HCT116 (cell line): Measurements from ENCODE around the gene S1PR1. TPM values are rescaled to one million over a fixed set of nuclear protein-coding genes. Genes with fewer than 3 reads are reported as not detected.

Source experiments
- ATAC-seq: fragments of 200-7000 bp; cut with Tn5 transposase; 2 replicates; pipeline ENCODE4 v1.9.1; 2020; ENCODE audit warnings: mild to moderate bottlenecking, moderate library complexity
- BruUV-seq: library from RNA; stranded (reverse); fragments of 400-500 nt; replicated peaks from 2 replicates; lab custom pipeline; 2021; lab: Mats Ljungman, UMichigan
- CTCF ChIA-PET: fragments of 300-600 bp; sonication (Branson Sonifier 250); formaldehyde crosslinking; loops from one replicate; lab custom pipeline; 2021; ENCODE audit warnings: antibody characterized with exemption; lab: Charles Lee
- POLR2A ChIA-PET: fragments of 300-600, 350-600 bp; sonication (Branson Sonifier 250); formaldehyde crosslinking; loops from one replicate; lab custom pipeline; 2021; ENCODE audit warnings: antibody characterized with exemption; lab: Charles Lee
- RAD21 ChIA-PET, 2 experiments: fragments of 300-600 bp; sonication (Branson Sonifier 250); formaldehyde crosslinking; loops; one replicate each; lab custom pipeline; 2023; ENCODE audit warnings: low total read pairs in 2 of 2; ENCODE audit not compliant: uncharacterized antibody in 2 of 2, unreplicated experiment in 2 of 2, low non-redundant PET in 1 of 2; lab: Charles Lee
- DNase-seq: peaks from one replicate; pipeline ENCODE4 v3.0.0-alpha.2; 2010; ENCODE audit warnings: low read depth, low spot score
- H2AFZ ChIP-seq: fragments of 200-600 bp; shearing (Covaris generic), sonication (generic); 2 replicates; pipeline ENCODE4 v1.6.1; 2017; ENCODE audit warnings: low read depth, mixed run types, mixed read lengths, antibody characterized with exemption, low read length; ENCODE audit not compliant: poor library complexity, severe bottlenecking
- H3K27ac ChIP-seq: 2 replicates; pipeline ENCODE4 v1.5.1; 2012; ENCODE audit warnings: low read depth, low read length
- H3K27me3 ChIP-seq: fragments of 200-600 bp; sonication (generic); 2 replicates; pipeline ENCODE4 v1.6.1; 2016; ENCODE audit warnings: mixed run types, low read length, mixed read lengths; ENCODE audit not compliant: insufficient read depth
- H3K36me3 ChIP-seq, 2 experiments: fragments of 200-500 bp in 1 of 2; fragments of 200-600 bp in 1 of 2; sonication (Bioruptor generic) in 1 of 2; sonication (generic) in 1 of 2; 2 replicates each; pipeline versions ENCODE4 v1.5.1 to v1.6.1; 2014 to 2016; ENCODE audit warnings: low read length in 2 of 2, inconsistent platforms in 1 of 2, mixed read lengths in 1 of 2, mixed run types in 1 of 2; ENCODE audit not compliant: insufficient read depth in 2 of 2, control insufficient read depth in 1 of 2
- H3K4me1 ChIP-seq, 2 experiments: fragments of 200-600 bp in 1 of 2; sonication (generic) in 1 of 2; 2 replicates each; pipeline versions ENCODE4 v1.5.1 to v1.6.1; 2012 to 2017; ENCODE audit warnings: low read length in 2 of 2, inconsistent platforms in 1 of 2, mild to moderate bottlenecking in 1 of 2, mixed read lengths in 1 of 2, mixed run types in 1 of 2, moderate library complexity in 1 of 2; ENCODE audit not compliant: insufficient read depth in 2 of 2, control insufficient read depth in 1 of 2
- H3K4me2 ChIP-seq: fragments of 200-600 bp; sonication (generic); 2 replicates; pipeline ENCODE4 v1.6.1; 2017; ENCODE audit warnings: mixed run types, low read length, mixed read lengths
- H3K4me3 ChIP-seq, 2 experiments: fragments of 200-600 bp in 1 of 2; sonication (generic) in 1 of 2; replicated peaks in 1 of 2; 2 replicates each; pipeline ENCODE4 v1.5.1; 2011 to 2016; ENCODE audit warnings: low read length in 2 of 2, control low read depth in 1 of 2, low read depth in 1 of 2, mild to moderate bottlenecking in 1 of 2, mixed read lengths in 1 of 2, mixed run types in 1 of 2
- H3K79me2 ChIP-seq: fragments of 200-600 bp; sonication (generic); 2 replicates; pipeline ENCODE4 v1.6.1; 2017; ENCODE audit warnings: mild to moderate bottlenecking, mixed run types, low read length, moderate library complexity, mixed read lengths; ENCODE audit not compliant: insufficient read depth
- H3K9ac ChIP-seq: fragments of 200-600 bp; sonication (generic); 2 replicates; pipeline ENCODE4 v1.6.1; 2016; ENCODE audit warnings: low read length, mixed read lengths
- H3K9me2 ChIP-seq: fragments of 200-600 bp; sonication (generic), shearing (Covaris generic); 2 replicates; pipeline ENCODE4 v1.6.1; 2017; ENCODE audit warnings: mixed run types, mild to moderate bottlenecking, moderate library complexity; ENCODE audit not compliant: insufficient read depth
- H3K9me3 ChIP-seq, 2 experiments: fragments of 200-500 bp in 1 of 2; fragments of 200-600 bp in 1 of 2; sonication (Bioruptor generic) in 1 of 2; sonication (generic) in 1 of 2; 2 replicates each; pipeline ENCODE4 v1.6.1; 2014 to 2017; ENCODE audit warnings: low read length in 2 of 2, mixed read lengths in 2 of 2, inconsistent platforms in 1 of 2, low read depth in 1 of 2, mild to moderate bottlenecking in 1 of 2, mixed run types in 1 of 2, moderate library complexity in 1 of 2; ENCODE audit not compliant: control insufficient read depth in 1 of 2, insufficient read depth in 1 of 2
- H4K20me1 ChIP-seq: fragments of 200-600 bp; sonication (generic), shearing (Covaris generic); 2 replicates; pipeline ENCODE4 v1.6.1; 2017; ENCODE audit warnings: mixed run types, mild to moderate bottlenecking, moderate library complexity; ENCODE audit not compliant: insufficient read depth
- CBX3 ChIP-seq: IDR thresholded peaks from 2 replicates; pipeline ENCODE4 v1.6.1; 2012; ENCODE audit warnings: low read depth
- CEBPB ChIP-seq: IDR thresholded peaks from 2 replicates; pipeline ENCODE4 v1.6.1; 2012; ENCODE audit warnings: low read depth
- EGR1 ChIP-seq: IDR thresholded peaks from 2 replicates; pipeline ENCODE4 v1.6.1; 2012; ENCODE audit warnings: low read depth
- ELF1 ChIP-seq: IDR thresholded peaks from 2 replicates; pipeline ENCODE4 v1.6.1; 2012; ENCODE audit warnings: low read depth, borderline replicate concordance
- FOSL1 ChIP-seq: IDR thresholded peaks from 2 replicates; pipeline ENCODE4 v1.6.1; 2012; ENCODE audit warnings: low read depth
- JUND ChIP-seq: IDR thresholded peaks from 2 replicates; pipeline ENCODE4 v1.6.1; 2012
- POLR2A ChIP-seq: IDR thresholded peaks from 2 replicates; pipeline ENCODE4 v1.7.0; 2011; ENCODE audit warnings: borderline replicate concordance; ENCODE audit not compliant: insufficient read depth, insufficient read length; ENCODE audit errors: extremely low read depth
- POLR2AphosphoS5 ChIP-seq: IDR thresholded peaks from 2 replicates; pipeline ENCODE4 v1.6.1; 2011; ENCODE audit warnings: mild to moderate bottlenecking, low read depth, low read length, moderate library complexity
- SIN3A ChIP-seq: IDR thresholded peaks from 2 replicates; pipeline ENCODE4 v1.6.1; 2012; ENCODE audit warnings: low read depth
- SP1 ChIP-seq: IDR thresholded peaks from 2 replicates; pipeline ENCODE4 v1.6.1; 2012; ENCODE audit warnings: low read depth
- SRF ChIP-seq: IDR thresholded peaks from 2 replicates; pipeline ENCODE4 v1.6.1; 2012; ENCODE audit warnings: low read depth
- TCF7L2 ChIP-seq: IDR thresholded peaks from 2 replicates; pipeline ENCODE4 v1.7.0; 2011; ENCODE audit warnings: borderline replicate concordance, inconsistent platforms; ENCODE audit not compliant: insufficient read depth, insufficient read length; ENCODE audit errors: extremely low read depth
- ZFX ChIP-seq: fragments of 450-650 bp; IDR thresholded peaks from 2 replicates; pipeline ENCODE4 v1.6.1; 2017
- ZNF274 ChIP-seq: fragments of 200-500 bp; sonication (Bioruptor generic); IDR thresholded peaks from 2 replicates; pipeline ENCODE4 v1.6.1; 2014; ENCODE audit warnings: mild to moderate bottlenecking, low read depth, low read length, inconsistent platforms
- intact Hi-C: fragments of 100-400 bp; cut with micrococcal nuclease; formaldehyde crosslinking; loops from 2 replicates; pipeline ENCODE4 v1.10.0; 2022
- total RNA-seq: library from RNA; stranded (reverse); gene quantifications from one replicate; pipeline ENCODE4 v1.2.1, GENCODE V29; 2021; ENCODE audit not compliant: unreplicated experiment
- TF ChIP-seq, protein P1 (sequence below), 3 experiments: fragments of 200-600 bp in 1 of 3; sonication (generic) in 1 of 3; IDR thresholded peaks in 2 of 3; conservative IDR thresholded peaks in 1 of 3; 2 replicates each; pipeline ENCODE4 v1.5.1; 2012 to 2017; ENCODE audit warnings: low read depth in 2 of 3, low read length in 2 of 3, antibody characterized with exemption in 1 of 3, borderline replicate concordance in 1 of 3, control low read depth in 1 of 3, mild to moderate bottlenecking in 1 of 3, mixed read lengths in 1 of 3, mixed run types in 1 of 3, moderate library complexity in 1 of 3; ENCODE audit not compliant: insufficient read depth in 1 of 3
- TF ChIP-seq, protein P2 (sequence below): IDR thresholded peaks from 2 replicates; pipeline ENCODE4 v1.6.1; 2011; ENCODE audit warnings: mild to moderate bottlenecking, low read length, moderate library complexity; ENCODE audit not compliant: insufficient replicate concordance; ENCODE audit errors: extremely low read depth
- TF ChIP-seq, protein P3 (sequence below): IDR thresholded peaks from 2 replicates; pipeline ENCODE4 v1.6.1; 2012

The S1PR1 gene
- total RNA-seq, 1 experiment from 2014 or later, result 0.61 TPM

DNA sequence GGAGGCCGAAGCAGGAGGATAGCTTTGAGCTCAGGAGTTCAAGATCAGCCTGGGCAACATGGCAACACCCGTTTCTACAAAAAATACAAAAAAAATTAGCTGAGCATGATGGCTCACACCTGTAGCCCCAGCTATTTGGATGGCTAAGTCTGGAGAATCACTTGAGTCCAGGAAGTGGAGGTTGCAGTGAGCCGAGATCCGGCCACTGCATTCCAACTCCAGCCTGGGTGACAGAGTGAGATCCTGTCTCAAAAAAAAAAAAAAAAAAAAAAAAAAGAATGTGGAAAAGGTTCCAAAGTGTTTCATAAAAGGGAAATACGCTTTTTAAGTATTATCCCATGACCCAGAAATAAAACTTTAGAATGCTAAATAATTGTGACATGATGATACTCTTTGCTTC is 8.0 kb downstream of the S1PR1 start:
- H3K9me2 ChIP-seq, result no peaks in the 10 kb centered on the region
- BruUV-seq, result no TSS peak
- no peaks in the 10 kb centered on the region for H3K79me2 ChIP-seq
- RAD21 ChIA-PET, result no interaction called here
- ATAC-seq, result no peak
- intact Hi-C loops, result no loop called here
- H3K4me3 ChIP-seq, result no peak overlapping the region
- H3K4me1 ChIP-seq, result no peaks in the 10 kb centered on the region
- H4K20me1 ChIP-seq, result no peaks in the 10 kb centered on the region
- TF ChIP-seq POLR2AphosphoS5, result no peak
- TF ChIP-seq ZFX, result no peak
- TF ChIP-seq SRF, result no peak
- no peak for TF ChIP-seq CBX3
- no peak for TF ChIP-seq CEBPB
- TF ChIP-seq ZNF274, result no peak
- TF ChIP-seq SIN3A, result no peak
- no peak for TF ChIP-seq TCF7L2
- no peak for TF ChIP-seq POLR2A
- no peak for TF ChIP-seq JUND
- no peak for TF ChIP-seq FOSL1
- TF ChIP-seq SP1, result no peak
- TF ChIP-seq, protein P1, sequence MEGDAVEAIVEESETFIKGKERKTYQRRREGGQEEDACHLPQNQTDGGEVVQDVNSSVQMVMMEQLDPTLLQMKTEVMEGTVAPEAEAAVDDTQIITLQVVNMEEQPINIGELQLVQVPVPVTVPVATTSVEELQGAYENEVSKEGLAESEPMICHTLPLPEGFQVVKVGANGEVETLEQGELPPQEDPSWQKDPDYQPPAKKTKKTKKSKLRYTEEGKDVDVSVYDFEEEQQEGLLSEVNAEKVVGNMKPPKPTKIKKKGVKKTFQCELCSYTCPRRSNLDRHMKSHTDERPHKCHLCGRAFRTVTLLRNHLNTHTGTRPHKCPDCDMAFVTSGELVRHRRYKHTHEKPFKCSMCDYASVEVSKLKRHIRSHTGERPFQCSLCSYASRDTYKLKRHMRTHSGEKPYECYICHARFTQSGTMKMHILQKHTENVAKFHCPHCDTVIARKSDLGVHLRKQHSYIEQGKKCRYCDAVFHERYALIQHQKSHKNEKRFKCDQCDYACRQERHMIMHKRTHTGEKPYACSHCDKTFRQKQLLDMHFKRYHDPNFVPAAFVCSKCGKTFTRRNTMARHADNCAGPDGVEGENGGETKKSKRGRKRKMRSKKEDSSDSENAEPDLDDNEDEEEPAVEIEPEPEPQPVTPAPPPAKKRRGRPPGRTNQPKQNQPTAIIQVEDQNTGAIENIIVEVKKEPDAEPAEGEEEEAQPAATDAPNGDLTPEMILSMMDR (IDR thresholded peaks at IDR 0.05 in 2 of 3, conservative IDR thresholded peaks at IDR 0.05 in 1 of 3; ENCODE audit: borderline replicate concordance in 1 of 3, insufficient read depth in 1 of 3, low read depth in 2 of 3, low read length in 2 of 3), result no peak
- no peak for TF ChIP-seq EGR1
- TF ChIP-seq, protein P2, sequence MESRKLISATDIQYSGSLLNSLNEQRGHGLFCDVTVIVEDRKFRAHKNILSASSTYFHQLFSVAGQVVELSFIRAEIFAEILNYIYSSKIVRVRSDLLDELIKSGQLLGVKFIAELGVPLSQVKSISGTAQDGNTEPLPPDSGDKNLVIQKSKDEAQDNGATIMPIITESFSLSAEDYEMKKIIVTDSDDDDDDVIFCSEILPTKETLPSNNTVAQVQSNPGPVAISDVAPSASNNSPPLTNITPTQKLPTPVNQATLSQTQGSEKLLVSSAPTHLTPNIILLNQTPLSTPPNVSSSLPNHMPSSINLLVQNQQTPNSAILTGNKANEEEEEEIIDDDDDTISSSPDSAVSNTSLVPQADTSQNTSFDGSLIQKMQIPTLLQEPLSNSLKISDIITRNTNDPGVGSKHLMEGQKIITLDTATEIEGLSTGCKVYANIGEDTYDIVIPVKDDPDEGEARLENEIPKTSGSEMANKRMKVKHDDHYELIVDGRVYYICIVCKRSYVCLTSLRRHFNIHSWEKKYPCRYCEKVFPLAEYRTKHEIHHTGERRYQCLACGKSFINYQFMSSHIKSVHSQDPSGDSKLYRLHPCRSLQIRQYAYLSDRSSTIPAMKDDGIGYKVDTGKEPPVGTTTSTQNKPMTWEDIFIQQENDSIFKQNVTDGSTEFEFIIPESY, result no peak
- TF ChIP-seq ELF1, result no peak
- TF ChIP-seq, protein P3, sequence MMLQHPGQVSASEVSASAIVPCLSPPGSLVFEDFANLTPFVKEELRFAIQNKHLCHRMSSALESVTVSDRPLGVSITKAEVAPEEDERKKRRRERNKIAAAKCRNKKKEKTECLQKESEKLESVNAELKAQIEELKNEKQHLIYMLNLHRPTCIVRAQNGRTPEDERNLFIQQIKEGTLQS, result no peak
- POLR2A ChIA-PET, result no interaction called here
- H3K27ac ChIP-seq, result no peak overlapping the region
- no peak overlapping the region for H3K9ac ChIP-seq
- CTCF ChIA-PET, result no interaction called here
- H2AFZ ChIP-seq, result no peak overlapping the region
- H3K27me3 ChIP-seq, result no peaks in the 10 kb centered on the region
- no peak overlapping the region for H3K4me2 ChIP-seq
- H3K9me3 ChIP-seq, result no peaks in the 10 kb centered on the region
- no peak for DNase-seq
- H3K36me3 ChIP-seq, result no peaks in the 10 kb centered on the region
